Uterus (tissue), 4 donors: ENCODE data around the gene SNX13. TPM values are rescaled to one million over a fixed set of nuclear protein-coding genes. Genes with fewer than 3 reads are reported as not detected.

Source experiments
- DNase-seq, 2 donors: peaks; one replicate each; pipeline ENCODE4 v3.0.0-alpha.2; 2019 to 2020
- H3K27ac ChIP-seq, 2 donors: fragments of 200-600 bp; sonication (generic); 1 replicate in 1 of 2; 2 replicates in 1 of 2; pipeline ENCODE4 v1.5.1; 2016 to 2018
- H3K27me3 ChIP-seq, 2 donors: fragments of 200-600 bp; sonication (generic); one replicate each; pipeline ENCODE4 v1.5.1; 2018 to 2019; ENCODE audit warnings: control low read depth in 1 of 2
- H3K36me3 ChIP-seq, 2 donors: fragments of 200-600 bp; sonication (generic); one replicate each; pipeline ENCODE4 v1.5.1; 2019; ENCODE audit warnings: control low read depth in 1 of 2
- H3K4me1 ChIP-seq, 2 donors: fragments of 200-600 bp; sonication (generic); one replicate each; pipeline ENCODE4 v1.5.1; 2018 to 2019; ENCODE audit warnings: control low read depth in 1 of 2
- H3K4me3 ChIP-seq, 2 donors: fragments of 200-600 bp; sonication (generic); 1 replicate in 1 of 2; 2 replicates in 1 of 2; pipeline ENCODE4 v1.5.1; 2018 to 2019; ENCODE audit warnings: mild to moderate bottlenecking in 1 of 2
- H3K9me3 ChIP-seq, 2 donors: fragments of 200-600 bp; sonication (generic); one replicate each; pipeline ENCODE4 v1.5.1; 2019; ENCODE audit warnings: control low read depth in 1 of 2
- CTCF ChIP-seq, 4 experiments: fragments of 200-600 bp in 2 of 4; fragments of 450-650 bp in 2 of 4; sonication (generic) in 2 of 4; IDR thresholded peaks; one replicate each; pipeline ENCODE4 v1.5.1; 2016 to 2019; ENCODE audit warnings: antibody characterized with exemption in 4 of 4, mild to moderate bottlenecking in 2 of 4, moderate library complexity in 1 of 4
- POLR2A ChIP-seq, 2 donors: fragments of 450-650 bp; IDR thresholded peaks; one replicate each; pipeline ENCODE4 v1.6.1; 2016; ENCODE audit warnings: antibody characterized with exemption in 2 of 2, mild to moderate bottlenecking in 1 of 2, moderate library complexity in 1 of 2
- intact Hi-C: fragments of 100-400 bp; cut with DNase I; formaldehyde crosslinking; loops from one replicate; pipeline ENCODE4 v1.15.1; 2023; ENCODE audit warnings: low total_unique reads
- total RNA-seq, 4 donors: library from RNA; depleted of rRNA in 3 of 4; stranded (reverse); fragments of >200 nt in 3 of 4; gene quantifications; one replicate each; pipeline versions ENCODE4 v1.1.0 to v1.2.4, GENCODE V29; 2014 to 2023
- donor health status: DM: yes; HTN: yes; CAD: no.

Gene SNX13
- total RNA-seq, 4 donors from 2014 or later, result 26.9 to 222 (median 91.2) TPM

- no peaks in the 10 kb centered on the region for H3K36me3 ChIP-seq
- H3K9me3 ChIP-seq, result no peaks in the 10 kb centered on the region
- H3K27ac ChIP-seq, result no peak overlapping the region
- intact Hi-C loops, result no loop called here
- TF ChIP-seq CTCF (IDR thresholded peaks at IDR 0.05), result no peak
- no peak for TF ChIP-seq POLR2A (IDR thresholded peaks at IDR 0.05)
- no peaks in the 10 kb centered on the region for H3K27me3 ChIP-seq
- no peak overlapping the region for H3K4me3 ChIP-seq
- no peak for DNase-seq
- H3K4me1 ChIP-seq, result peaks cover 0 to 4% of the 10 kb centered on the region in 2 donors
Observed at GRCh38 chr7:17929647-17930395, 10.5 kb downstream of the SNX13 start.

- Histone ChIP-seq H3K4me3 (no peak overlapping the region), H3K4me1 (peaks cover 0 to 6% of the 10 kb centered on the region in 2 donors), H3K36me3 (no peaks in the 10 kb centered on the region), H3K9me3 (no peaks in the 10 kb centered on the region), H3K27ac (no peak overlapping the region), H3K27me3 (no peaks in the 10 kb centered on the region)
- no peak for TF ChIP-seq POLR2A (IDR thresholded peaks at IDR 0.05)
- no peak for TF ChIP-seq CTCF (IDR thresholded peaks at IDR 0.05)
- intact Hi-C loops, result no loop called here
- no peak for DNase-seq
Observed at GRCh38 chr7:17928055-17928454, 12.2 kb downstream of the SNX13 start.

- no peak for DNase-seq
- Histone ChIP-seq H3K4me1 (peaks cover 0 to 5% of the 10 kb centered on the region in 2 donors), H3K27me3 (no peaks in the 10 kb centered on the region), H3K9me3 (peaks cover 0 to under 1% of the 10 kb centered on the region in 2 donors), H3K36me3 (no peaks in the 10 kb centered on the region), H3K4me3 (no peak overlapping the region), H3K27ac (no peak overlapping the region)
- TF ChIP-seq POLR2A (IDR thresholded peaks at IDR 0.05) (no peak), CTCF (IDR thresholded peaks at IDR 0.05) (no peak)
- intact Hi-C loops, result no loop called here
Observed at GRCh38 chr7:17921857-17922416, 18.4 kb downstream of the SNX13 start.

GRCh38 chr7:17917842-17918241 is 22.5 kb downstream of the SNX13 start:
- Histone ChIP-seq H3K4me1 (peaks cover 0 to 1% of the 10 kb centered on the region in 2 donors), H3K27ac (no peak overlapping the region), H3K9me3 (peaks cover 0 to 7% of the 10 kb centered on the region in 2 donors), H3K27me3 (no peaks in the 10 kb centered on the region), H3K4me3 (no peak overlapping the region), H3K36me3 (no peaks in the 10 kb centered on the region)
- DNase-seq, result no peak
- intact Hi-C loops, result no loop called here
- TF ChIP-seq POLR2A (IDR thresholded peaks at IDR 0.05) (no peak), CTCF (IDR thresholded peaks at IDR 0.05) (no peak)

GRCh38 chr7:17916786-17917185 is 23.5 kb downstream of the SNX13 start:
- H3K4me3 ChIP-seq, result no peak overlapping the region
- intact Hi-C loops, result no loop called here
- H3K27ac ChIP-seq, result no peak overlapping the region
- no peaks in the 10 kb centered on the region for H3K4me1 ChIP-seq
- no peaks in the 10 kb centered on the region for H3K27me3 ChIP-seq
- TF ChIP-seq CTCF (IDR thresholded peaks at IDR 0.05) (no peak), POLR2A (IDR thresholded peaks at IDR 0.05) (no peak)
- H3K36me3 ChIP-seq, result no peaks in the 10 kb centered on the region
- H3K9me3 ChIP-seq, result peaks cover 0 to 7% of the 10 kb centered on the region in 2 donors
- no peak for DNase-seq
